Testis (tissue), 2 donors: ENCODE results near the gene CBLB.

Experiments
- POLR2A ChIP-seq: fragments of 450-650 bp; IDR thresholded peaks from one replicate; pipeline ENCODE4 v1.6.1; 2017; ENCODE audit warnings: antibody characterized with exemption, mild to moderate bottlenecking, moderate library complexity
- TF ChIP-seq, protein P1 (sequence below), 3 experiments: fragments of 450-650 bp in 2 of 3; fragments of 200-600 bp in 1 of 3; sonication (generic) in 1 of 3; IDR thresholded peaks; one replicate each; pipeline ENCODE4 v1.5.1; 2016 to 2019; ENCODE audit warnings: antibody characterized with exemption in 3 of 3, mild to moderate bottlenecking in 2 of 3, moderate library complexity in 1 of 3

DNA sequence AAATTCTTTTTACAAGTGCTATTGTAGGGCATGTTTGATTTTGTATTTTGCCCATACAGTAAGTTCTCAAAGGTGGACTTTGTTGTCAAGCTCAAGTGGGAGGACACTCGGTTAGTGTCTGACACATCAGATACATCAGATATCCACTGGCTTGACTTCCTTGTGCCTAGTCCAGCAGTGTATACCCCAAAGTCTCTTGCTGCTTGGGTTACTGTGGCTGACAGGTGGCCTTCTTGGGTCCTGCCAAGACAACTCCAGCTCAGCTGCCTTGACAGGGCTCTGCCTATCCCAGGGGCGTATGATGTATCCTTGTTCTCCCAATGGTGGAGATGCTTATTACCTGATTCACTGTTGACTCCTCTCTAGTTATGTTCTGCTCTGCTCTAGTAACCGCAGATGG lies 214.9 kb downstream of the CBLB start:
- no peak for TF ChIP-seq POLR2A
- TF ChIP-seq, protein P1, sequence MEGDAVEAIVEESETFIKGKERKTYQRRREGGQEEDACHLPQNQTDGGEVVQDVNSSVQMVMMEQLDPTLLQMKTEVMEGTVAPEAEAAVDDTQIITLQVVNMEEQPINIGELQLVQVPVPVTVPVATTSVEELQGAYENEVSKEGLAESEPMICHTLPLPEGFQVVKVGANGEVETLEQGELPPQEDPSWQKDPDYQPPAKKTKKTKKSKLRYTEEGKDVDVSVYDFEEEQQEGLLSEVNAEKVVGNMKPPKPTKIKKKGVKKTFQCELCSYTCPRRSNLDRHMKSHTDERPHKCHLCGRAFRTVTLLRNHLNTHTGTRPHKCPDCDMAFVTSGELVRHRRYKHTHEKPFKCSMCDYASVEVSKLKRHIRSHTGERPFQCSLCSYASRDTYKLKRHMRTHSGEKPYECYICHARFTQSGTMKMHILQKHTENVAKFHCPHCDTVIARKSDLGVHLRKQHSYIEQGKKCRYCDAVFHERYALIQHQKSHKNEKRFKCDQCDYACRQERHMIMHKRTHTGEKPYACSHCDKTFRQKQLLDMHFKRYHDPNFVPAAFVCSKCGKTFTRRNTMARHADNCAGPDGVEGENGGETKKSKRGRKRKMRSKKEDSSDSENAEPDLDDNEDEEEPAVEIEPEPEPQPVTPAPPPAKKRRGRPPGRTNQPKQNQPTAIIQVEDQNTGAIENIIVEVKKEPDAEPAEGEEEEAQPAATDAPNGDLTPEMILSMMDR (IDR thresholded peaks at IDR 0.05), result no peak
